Activated CD4-positive, CD25-positive, alpha-beta regulatory T cell treated with anti-CD3 and anti-CD28 coated beads, Interleukin-2, amount 50 U/mL, for 72 hours (primary cell): ENCODE results near the gene ANKFN1.
"Not testable (repeated sequence)": the region's sequence is repeated elsewhere in the genome, so short reads cannot be mapped to it uniquely, and the experiment has no call there.

Source experiments
- DNase-seq: peaks from one replicate; pipeline ENCODE4 v3.0.0; 2021

The ANKFN1 gene

GRCh38 chr17:56350592-56350991, 197.3 kb downstream of the ANKFN1 start:
- DNase-seq, result no peak

GRCh38 chr17:56351675-56352074, 198.4 kb downstream of the ANKFN1 start:
- DNase-seq, result no peak

GRCh38 chr17:56358651-56359050, 205.4 kb downstream of the ANKFN1 start:
- no peak for DNase-seq

GRCh38 chr17:56359518-56359917, 206.2 kb downstream of the ANKFN1 start:
- no peak for DNase-seq

GRCh38 chr17:56367366-56367765, 214.1 kb downstream of the ANKFN1 start:
- DNase-seq, result no peak

- DNase-seq, result no peak
Measured at GRCh38 chr17:56373981-56374833, 220.9 kb downstream of the ANKFN1 start.

- DNase-seq, result no peak
Measured at GRCh38 chr17:56389356-56389755, 236.1 kb downstream of the ANKFN1 start.

- DNase-seq, result no peak
Measured at GRCh38 chr17:56392321-56392720, 239.0 kb downstream of the ANKFN1 start.

- DNase-seq, result no peak
Measured at GRCh38 chr17:56393156-56393555, 239.9 kb downstream of the ANKFN1 start.

GRCh38 chr17:56395787-56396186, 242.5 kb downstream of the ANKFN1 start:
- DNase-seq, result no peak

GRCh38 chr17:56407086-56407485, 253.8 kb downstream of the ANKFN1 start:
- DNase-seq, result no peak

- DNase-seq, result not testable (repeated sequence)
Measured at GRCh38 chr17:56412356-56412755, 259.1 kb downstream of the ANKFN1 start.

GRCh38 chr17:56416682-56417351, 263.5 kb downstream of the ANKFN1 start:
- DNase-seq, result no peak

- DNase-seq, result no peak
Measured at GRCh38 chr17:56424005-56424404, 270.7 kb downstream of the ANKFN1 start.

- no peak for DNase-seq
Measured at GRCh38 chr17:56424543-56425044, 271.3 kb downstream of the ANKFN1 start.

GRCh38 chr17:56425483-56425882, 272.2 kb downstream of the ANKFN1 start:
- no peak for DNase-seq

GRCh38 chr17:56426901-56427300, 273.6 kb downstream of the ANKFN1 start:
- DNase-seq, result no peak

GRCh38 chr17:56431736-56432135, 278.5 kb downstream of the ANKFN1 start:
- no peak for DNase-seq

GRCh38 chr17:56432443-56432842, 279.2 kb downstream of the ANKFN1 start:
- DNase-seq, result no peak

- no peak for DNase-seq
Measured at GRCh38 chr17:56434610-56435009, 281.3 kb downstream of the ANKFN1 start.

GRCh38 chr17:56436142-56436541, 282.9 kb downstream of the ANKFN1 start:
- no peak for DNase-seq

GRCh38 chr17:56440419-56440818, 287.1 kb downstream of the ANKFN1 start:
- no peak for DNase-seq

GRCh38 chr17:56441308-56441707, 288.0 kb downstream of the ANKFN1 start:
- DNase-seq, result no peak
